Measurements from ENCODE around the gene TAC1. TPM values are rescaled to one million over a fixed set of nuclear protein-coding genes. Genes with fewer than 3 reads are reported as not detected.

Gene TAC1
- total and polyA plus RNA-seq, 9 donors, result 0.27 to 2.0 (median 0.74) TPM

Other genes starting within 250 kb of the TAC1 start
- 8.1 TPM for gene ASNS, start 140.3 kb downstream of the TAC1 start, total RNA-seq
- gene ASNS, start 140.3 kb downstream of the TAC1 start, polyA plus RNA-seq (ENCODE audit: insufficient read depth in 1 of 8, insufficient read length in 8 of 8, low replicate concordance in 1 of 8), result 10 to 100 TPM in 7 of 8 donors, 1 to 10 TPM in 1; 9.6 to 16.4 (median 11.3) TPM